Hindlimb muscle (tissue), 1 donor: ENCODE data around the gene RAPGEF2. TPM values are rescaled to one million over a fixed set of nuclear protein-coding genes. Genes with fewer than 3 reads are reported as not detected.
A peak's percentile ranks its signal among the peaks of the same experiment; 100 is the strongest.

Experiments
- DNase-seq: peaks from one replicate; pipeline ENCODE4 v3.0.0-alpha.2; 2013
- polyA plus RNA-seq: library from polyadenylated mRNA; unstranded; fragments of 120-200 nt; gene quantifications from one replicate; pipeline ENCODE4 v1.2.1, GENCODE V29; 2013; ENCODE audit not compliant: insufficient read length

RAPGEF2 gene
- polyA plus RNA-seq, 1 donor, result 27.6 TPM

GRCh38 chr4:159201168-159201567, 98.3 kb downstream of the RAPGEF2 start:
- DNase-seq, result no peak

- no peak for DNase-seq
These were observed 101.7 kb downstream of the RAPGEF2 start for GRCh38 chr4:159204566-159204965.

- DNase-seq, result no peak
These were observed 102.6 kb downstream of the RAPGEF2 start for GRCh38 chr4:159205466-159205865.

- DNase-seq, result no peak
These were observed 103.6 kb downstream of the RAPGEF2 start for GRCh38 chr4:159206427-159206871.

- no peak for DNase-seq
These were observed 106.4 kb downstream of the RAPGEF2 start for GRCh38 chr4:159209249-159209648.

- no peak for DNase-seq
These were observed 108.1 kb downstream of the RAPGEF2 start for GRCh38 chr4:159210975-159211374.

GRCh38 chr4:159212675-159213293, 109.9 kb downstream of the RAPGEF2 start:
- DNase-seq, result no peak

- DNase-seq, result no peak
These were observed 114.0 kb downstream of the RAPGEF2 start for GRCh38 chr4:159216834-159217233.

GRCh38 chr4:159219862-159220261, 117.0 kb downstream of the RAPGEF2 start:
- DNase-seq, result no peak

GRCh38 chr4:159220353-159220752, 117.5 kb downstream of the RAPGEF2 start:
- DNase-seq, result no peak

GRCh38 chr4:159221280-159221679, 118.4 kb downstream of the RAPGEF2 start:
- DNase-seq, result no peak

- no peak for DNase-seq
These were observed 119.2 kb downstream of the RAPGEF2 start for GRCh38 chr4:159222043-159222552.

- DNase-seq, result no peak
These were observed 121.5 kb downstream of the RAPGEF2 start for GRCh38 chr4:159224408-159224807.

GRCh38 chr4:159227378-159227777, 124.5 kb downstream of the RAPGEF2 start:
- DNase-seq, result no peak

GRCh38 chr4:159227984-159228383, 125.1 kb downstream of the RAPGEF2 start:
- DNase-seq, result peak; percentile 62

GRCh38 chr4:159229164-159229563, 126.3 kb downstream of the RAPGEF2 start:
- no peak for DNase-seq

- DNase-seq, result no peak
These were observed 129.7 kb downstream of the RAPGEF2 start for GRCh38 chr4:159232465-159233106.

- no peak for DNase-seq
These were observed 133.0 kb downstream of the RAPGEF2 start for GRCh38 chr4:159235779-159236368.

GRCh38 chr4:159237975-159238374, 135.1 kb downstream of the RAPGEF2 start:
- DNase-seq, result no peak

- DNase-seq, result no peak
These were observed 135.8 kb downstream of the RAPGEF2 start for GRCh38 chr4:159238631-159239030.

- no peak for DNase-seq
These were observed 136.8 kb downstream of the RAPGEF2 start for GRCh38 chr4:159239629-159240028.

- DNase-seq, result no peak
These were observed 137.2 kb downstream of the RAPGEF2 start for GRCh38 chr4:159240046-159240445.

- DNase-seq, result no peak
These were observed 137.8 kb downstream of the RAPGEF2 start for GRCh38 chr4:159240687-159241086.

- no peak for DNase-seq
These were observed 139.5 kb downstream of the RAPGEF2 start for GRCh38 chr4:159242427-159242826.
